Gastroesophageal sphincter (tissue), 3 donors: ENCODE measurements around the gene PDGFA.

Source experiments
- POLR2A ChIP-seq, 2 donors: fragments of 450-650 bp; IDR thresholded peaks; one replicate each; pipeline ENCODE4 v1.6.1; 2017; ENCODE audit warnings: antibody characterized with exemption in 2 of 2, mild to moderate bottlenecking in 2 of 2, moderate library complexity in 1 of 2
- TF ChIP-seq, protein P1 (sequence below), 4 experiments: fragments of 200-600 bp in 2 of 4; fragments of 450-650 bp in 2 of 4; sonication (generic) in 1 of 4; IDR thresholded peaks; one replicate each; pipeline ENCODE4 v1.5.1; 2017 to 2019; ENCODE audit warnings: antibody characterized with exemption in 4 of 4, mild to moderate bottlenecking in 2 of 4, moderate library complexity in 2 of 4

GRCh38 chr7:458511-459245 is 61.0 kb downstream of the PDGFA start:
- TF ChIP-seq, protein P1, sequence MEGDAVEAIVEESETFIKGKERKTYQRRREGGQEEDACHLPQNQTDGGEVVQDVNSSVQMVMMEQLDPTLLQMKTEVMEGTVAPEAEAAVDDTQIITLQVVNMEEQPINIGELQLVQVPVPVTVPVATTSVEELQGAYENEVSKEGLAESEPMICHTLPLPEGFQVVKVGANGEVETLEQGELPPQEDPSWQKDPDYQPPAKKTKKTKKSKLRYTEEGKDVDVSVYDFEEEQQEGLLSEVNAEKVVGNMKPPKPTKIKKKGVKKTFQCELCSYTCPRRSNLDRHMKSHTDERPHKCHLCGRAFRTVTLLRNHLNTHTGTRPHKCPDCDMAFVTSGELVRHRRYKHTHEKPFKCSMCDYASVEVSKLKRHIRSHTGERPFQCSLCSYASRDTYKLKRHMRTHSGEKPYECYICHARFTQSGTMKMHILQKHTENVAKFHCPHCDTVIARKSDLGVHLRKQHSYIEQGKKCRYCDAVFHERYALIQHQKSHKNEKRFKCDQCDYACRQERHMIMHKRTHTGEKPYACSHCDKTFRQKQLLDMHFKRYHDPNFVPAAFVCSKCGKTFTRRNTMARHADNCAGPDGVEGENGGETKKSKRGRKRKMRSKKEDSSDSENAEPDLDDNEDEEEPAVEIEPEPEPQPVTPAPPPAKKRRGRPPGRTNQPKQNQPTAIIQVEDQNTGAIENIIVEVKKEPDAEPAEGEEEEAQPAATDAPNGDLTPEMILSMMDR (IDR thresholded peaks at IDR 0.05) = no peak
- TF ChIP-seq POLR2A (IDR thresholded peaks at IDR 0.05) = no peak
